Mesenteric fat pad (tissue), 1 donor: ENCODE data around the gene EDIL3. TPM values are rescaled to one million over a fixed set of nuclear protein-coding genes. Genes with fewer than 3 reads are reported as not detected.

Experiments
- DNase-seq: peaks from one replicate; pipeline ENCODE4 v3.0.0-alpha.2; 2020; ENCODE audit warnings: low spot score
- total RNA-seq: library from RNA; stranded (reverse); fragmentation: NEBNext Ultra II Directional; extraction: Animal tissue kit (Norgen Biotek cat#: 25700); gene quantifications from one replicate; pipeline ENCODE4 v1.2.1, GENCODE V29; 2021
- donor health status: DM: yes; HTN: yes; CAD: no.

EDIL3 gene
- total RNA-seq, 1 donor from 2014 or later, result 3.7 TPM

GRCh38 chr5:83919071-83920041, 465.3 kb downstream of the EDIL3 start:
- DNase-seq, result no peak

- no peak for DNase-seq
Observed at GRCh38 chr5:83917261-83917908, 467.3 kb downstream of the EDIL3 start.

- DNase-seq, result no peak
Observed at GRCh38 chr5:83914662-83915418, 469.8 kb downstream of the EDIL3 start.

DNA sequence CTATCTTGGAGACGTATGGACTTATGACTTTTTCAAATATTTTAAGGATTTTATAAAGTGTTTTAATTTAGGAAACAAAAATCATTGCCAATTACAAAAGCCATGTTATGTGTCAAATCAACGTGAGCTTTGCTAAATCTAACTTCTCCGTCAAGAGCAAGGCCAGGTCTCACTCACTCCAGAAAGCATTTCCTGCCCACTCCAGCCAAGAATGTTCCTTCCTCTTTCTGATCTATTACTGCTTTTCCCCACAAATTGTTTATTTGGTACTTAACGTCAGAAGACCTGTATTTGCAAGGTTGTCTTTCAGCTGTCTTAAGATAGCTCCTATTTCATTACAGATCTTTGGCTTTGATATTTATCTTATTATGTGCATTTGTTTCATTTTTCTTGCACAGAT, 470.5 kb downstream of the EDIL3 start:
- no peak for DNase-seq

GRCh38 chr5:83913593-83913992, 471.1 kb downstream of the EDIL3 start:
- no peak for DNase-seq

DNA sequence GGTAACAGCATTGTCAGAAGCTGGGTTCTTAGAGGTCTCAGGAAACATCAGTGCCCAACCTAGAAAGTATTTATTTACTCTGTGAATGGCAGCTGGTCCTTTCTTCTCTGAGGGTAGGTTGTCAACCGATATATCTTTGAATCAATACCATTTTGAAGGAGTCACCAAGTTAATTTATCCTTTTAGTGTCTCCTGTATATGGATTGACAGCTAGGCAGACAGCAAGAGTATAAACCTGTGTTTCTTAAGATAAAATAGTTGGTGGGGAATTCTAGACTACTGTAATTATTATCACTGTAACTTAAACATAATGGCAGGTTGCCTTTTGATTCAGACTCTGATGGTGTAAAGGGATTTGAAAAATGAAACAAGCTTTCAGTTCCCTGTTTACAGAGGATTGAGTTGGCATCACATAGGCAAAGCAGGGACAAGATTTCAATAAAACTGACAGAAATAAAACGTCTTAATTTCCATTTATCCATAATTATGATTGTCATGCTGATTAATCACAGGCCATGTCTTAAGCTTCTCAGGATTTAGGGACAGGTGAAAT, 473.2 kb downstream of the EDIL3 start:
- no peak for DNase-seq

DNA sequence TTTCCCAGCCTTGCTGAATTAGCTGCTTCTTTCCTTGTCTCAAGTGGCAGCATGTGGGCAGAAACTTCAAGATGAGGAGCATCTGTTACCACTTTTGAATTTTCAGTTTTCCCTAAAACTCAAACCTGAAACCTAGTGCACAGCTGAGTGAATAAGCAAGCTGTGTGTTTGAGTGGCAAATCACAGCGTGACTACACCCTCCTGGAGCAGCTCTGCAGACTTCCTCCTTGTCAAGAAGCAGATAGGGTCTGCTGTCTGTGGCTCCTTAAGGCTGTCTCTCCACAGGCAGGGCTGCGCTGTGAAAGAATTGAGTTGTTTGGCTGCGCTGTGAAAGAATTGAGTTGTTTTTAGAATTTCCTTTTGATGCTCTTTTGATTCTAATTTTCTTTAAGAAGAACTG, 484.4 kb downstream of the EDIL3 start:
- DNase-seq, result no peak

DNA sequence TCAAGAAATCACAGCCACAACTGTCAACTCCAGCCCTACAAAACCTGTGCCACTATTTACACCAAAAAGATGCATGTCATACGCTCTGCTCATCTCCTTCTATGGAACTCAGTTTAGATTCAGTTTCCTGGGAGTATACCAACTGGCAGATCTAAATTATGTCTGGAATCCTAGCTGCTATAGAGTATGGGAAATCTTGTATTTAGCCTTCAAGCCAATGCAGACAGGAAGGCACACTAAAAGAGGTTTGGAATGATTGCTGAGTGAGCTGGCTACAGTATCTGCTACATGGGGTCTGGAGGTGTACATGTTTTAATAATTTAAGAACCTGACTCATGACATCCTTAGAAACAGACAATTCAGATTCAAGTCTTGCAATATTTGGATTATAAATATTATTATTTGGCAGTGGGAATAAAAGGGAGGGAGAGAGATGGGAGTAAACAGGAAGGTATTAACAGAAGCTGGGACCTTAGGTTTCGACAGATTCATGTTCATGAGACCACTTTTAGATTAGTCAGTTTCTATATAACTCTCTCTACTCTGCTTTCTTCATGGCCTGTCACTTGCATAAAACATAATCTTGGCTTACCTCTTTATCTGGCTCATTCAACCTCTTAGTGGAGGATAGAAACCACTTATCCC, 485.2 kb downstream of the EDIL3 start:
- no peak for DNase-seq

GRCh38 chr5:83895860-83896259, 488.8 kb downstream of the EDIL3 start:
- no peak for DNase-seq

DNA sequence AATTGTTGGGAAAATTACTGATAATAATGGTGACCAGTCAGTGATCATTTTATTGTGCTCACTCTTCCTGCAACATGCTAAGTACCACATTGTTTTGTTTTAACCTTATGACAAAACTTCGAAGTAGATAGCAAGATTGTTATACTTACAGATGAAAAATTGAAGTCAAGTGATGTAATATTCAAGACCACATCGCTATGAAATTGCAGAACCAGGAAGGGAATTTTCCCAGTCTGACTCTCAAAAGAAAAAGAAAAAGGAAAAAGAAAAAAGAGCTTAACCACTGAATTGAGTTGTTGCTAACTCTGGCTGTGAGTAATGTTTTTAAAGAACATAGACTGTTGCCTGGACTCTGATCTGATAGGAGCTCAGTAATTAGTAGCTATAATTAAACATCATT, 493.4 kb downstream of the EDIL3 start:
- no peak for DNase-seq
